SK-N-DZ (cell line): ENCODE measurements around the gene CDC25C. TPM values are rescaled to one million over a fixed set of nuclear protein-coding genes. Genes with fewer than 3 reads are reported as not detected.

ENCODE experiments used
- DNase-seq: peaks from one replicate; pipeline ENCODE4 v3.0.0-alpha.2; 2015; ENCODE audit warnings: low spot score
- polyA plus RNA-seq, 2 experiments: library from polyadenylated mRNA; depleted of rRNA; stranded (reverse); fragments of >200 nt; gene quantifications; 2 replicates each; pipeline ENCODE4 v1.2.3, GENCODE V29; 2014

The CDC25C gene
- 48.9 and 51.5 TPM in 2 replicates for polyA plus RNA-seq (2014; cell fraction: cytosol; rRNA removed)
- polyA plus RNA-seq (2014; cell fraction: nucleus; rRNA removed) = 31.7 and 34.1 TPM in 2 replicates

- DNase-seq = peak; percentile 99
Measured at GRCh38 chr5:138331449-138332368, at the start of gene CDC25C. Gene CDC25C, minus strand, starts transcription at chr5:138331804. Its CDS starts 624 bp downstream, at chr5:138331180.

- DNase-seq = no peak
Measured at GRCh38 chr5:138372653-138373052, 41.0 kb upstream of the CDC25C start.

- no peak for DNase-seq
Measured at GRCh38 chr5:138372225-138372624, 40.6 kb upstream of the CDC25C start.

GRCh38 chr5:138371454-138371853, 39.9 kb upstream of the CDC25C start:
- no peak for DNase-seq

GRCh38 chr5:138370537-138370936, 38.9 kb upstream of the CDC25C start:
- no peak for DNase-seq

DNA sequence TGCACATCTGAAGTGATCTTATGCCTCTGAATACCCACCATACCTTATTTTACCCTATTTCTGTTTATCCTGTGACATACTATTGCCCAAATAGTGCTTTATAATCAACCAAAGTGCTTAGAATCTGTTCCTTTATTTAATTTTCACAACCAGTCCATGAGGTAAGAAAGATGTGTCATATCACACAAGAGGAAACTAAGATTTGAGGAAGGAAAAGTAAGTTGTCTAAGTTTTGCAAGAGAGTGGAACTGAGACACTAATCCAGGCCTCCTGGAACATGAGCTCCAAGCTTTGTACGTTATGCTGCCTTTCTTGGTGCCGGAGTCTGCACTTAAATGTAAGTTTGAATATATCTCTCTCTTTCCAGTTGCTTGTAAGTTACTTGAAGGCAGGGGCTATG, 38.1 kb upstream of the CDC25C start:
- DNase-seq = no peak

DNA sequence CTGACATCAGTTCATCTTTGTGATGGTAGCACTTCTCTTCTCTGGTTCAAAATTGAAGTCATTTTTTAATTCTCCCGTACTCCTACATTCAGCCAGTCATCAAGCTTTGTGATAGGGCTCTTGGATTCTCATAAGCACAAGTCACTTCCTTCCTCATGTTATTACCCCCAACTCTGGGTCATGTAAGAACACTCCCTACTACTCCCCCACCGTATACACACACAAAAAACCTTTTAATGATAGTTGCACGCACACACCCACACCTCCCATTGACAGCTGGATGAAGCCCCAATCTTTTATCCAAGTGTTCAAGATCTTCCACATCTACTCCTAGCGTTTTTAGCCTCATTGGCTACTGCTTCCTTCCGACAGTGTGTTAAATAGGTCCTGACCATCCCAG, 37.7 kb upstream of the CDC25C start:
- no peak for DNase-seq

- DNase-seq = no peak
Measured at GRCh38 chr5:138366632-138367382, 35.2 kb upstream of the CDC25C start.

- DNase-seq = no peak
Measured at GRCh38 chr5:138364576-138364975, 33.0 kb upstream of the CDC25C start.

DNA sequence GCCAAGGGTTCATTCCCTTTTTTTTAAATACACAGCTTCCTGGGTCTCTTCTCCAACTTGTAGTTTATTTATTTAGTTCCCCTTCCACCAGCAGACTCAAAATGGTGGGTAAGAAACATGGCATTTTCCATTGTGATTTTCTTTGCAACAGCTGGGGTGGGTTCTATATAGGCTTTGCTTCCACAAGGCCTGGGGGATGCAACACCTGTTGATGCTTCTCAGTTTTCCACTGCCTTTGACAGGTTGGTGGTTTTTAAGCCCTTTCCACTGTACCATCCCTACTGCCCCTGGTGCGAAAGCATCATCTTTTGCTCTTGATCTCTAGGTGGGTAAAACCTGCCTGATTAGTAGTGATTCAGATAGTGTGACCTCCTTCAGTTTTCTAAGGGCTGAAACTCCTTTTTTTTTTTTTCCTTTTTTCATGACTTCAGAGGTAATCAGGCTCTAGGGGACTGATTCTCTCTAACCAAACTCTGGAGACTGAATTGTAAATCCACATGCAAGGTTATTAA, 29.4 kb upstream of the CDC25C start:
- DNase-seq = no peak

- DNase-seq = no peak
Measured at GRCh38 chr5:138359621-138360020, 28.0 kb upstream of the CDC25C start.

DNA sequence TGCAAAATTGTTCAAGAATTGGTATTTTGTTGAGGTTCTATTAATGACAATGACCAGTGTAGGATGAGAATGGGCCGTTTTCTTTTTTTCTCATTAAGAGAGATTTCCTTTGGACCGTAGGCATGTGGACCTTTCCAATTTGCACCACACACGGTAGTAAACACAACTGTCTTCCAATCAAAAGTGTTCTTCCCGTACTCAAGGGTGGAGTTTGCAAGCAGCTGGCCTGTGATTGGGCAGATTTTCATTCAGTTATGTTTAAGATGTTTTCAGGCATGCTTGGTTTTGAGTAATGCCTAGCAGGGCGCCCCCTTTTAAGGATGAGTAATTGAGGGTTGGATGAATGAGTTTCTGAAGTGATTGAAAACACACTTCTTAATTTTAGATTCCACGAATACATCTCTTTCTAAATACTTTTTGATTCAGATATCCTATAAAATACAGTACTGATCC, 23.3 kb upstream of the CDC25C start:
- peak; percentile 55 for DNase-seq

DNA sequence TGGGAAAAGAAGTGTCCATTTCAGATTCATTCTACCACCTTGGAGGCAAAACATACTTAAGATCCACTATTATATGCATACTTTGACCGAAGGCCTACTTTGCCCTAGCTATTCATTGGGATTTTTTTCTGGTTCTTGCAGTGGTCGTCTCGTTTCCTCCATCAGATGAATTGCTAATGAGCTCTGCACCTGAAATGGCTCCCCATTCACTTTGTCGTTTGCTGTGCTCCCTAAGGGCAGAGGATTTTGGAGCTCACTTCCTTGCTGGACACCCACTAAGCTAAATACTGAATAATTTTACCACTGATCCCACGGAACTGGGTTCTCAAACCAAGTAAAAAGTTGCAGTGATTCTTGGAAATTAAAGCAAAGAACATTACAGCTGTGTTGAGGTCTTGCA, 22.8 kb upstream of the CDC25C start:
- no peak for DNase-seq

GRCh38 chr5:138353560-138354080, 22.0 kb upstream of the CDC25C start:
- no peak for DNase-seq

- peak; percentile 58 for DNase-seq
Measured at GRCh38 chr5:138352722-138353559, 21.3 kb upstream of the CDC25C start.

GRCh38 chr5:138352071-138352721, 20.6 kb upstream of the CDC25C start, which contains the start of gene KDM3B:
Gene KDM3B, plus strand, starts transcription at chr5:138352685. Its CDS starts 111 bp downstream, at chr5:138352796.
- DNase-seq = peak; percentile 84

- DNase-seq = no peak
Measured at GRCh38 chr5:138351517-138351916, 19.9 kb upstream of the CDC25C start.

- no peak for DNase-seq
Measured at GRCh38 chr5:138351056-138351455, 19.5 kb upstream of the CDC25C start.

GRCh38 chr5:138350563-138350890, 18.9 kb upstream of the CDC25C start:
- DNase-seq = no peak

- DNase-seq = no peak
Measured at GRCh38 chr5:138349852-138350562, 18.4 kb upstream of the CDC25C start.
